ENCODE results near the gene TXNDC2. TPM values are rescaled to one million over a fixed set of nuclear protein-coding genes. Genes with fewer than 3 reads are reported as not detected.

Gene TXNDC2
- total RNA-seq, 1 donor from 2014 or later, result 0.49 TPM

GRCh38 chr18:9878095-9878494 is 7.7 kb upstream of the TXNDC2 start:
- no peaks in the 10 kb centered on the region for H3K36me3 ChIP-seq
- H3K4me1 ChIP-seq, result peaks cover 13% of the 10 kb centered on the region
- no peak for DNase-seq (ENCODE audit: extremely low spot score in 2 of 2)
- no peak overlapping the region for H3K4me3 ChIP-seq
- TF ChIP-seq CTCF (IDR thresholded peaks at IDR 0.05) (no peak), POLR2A (IDR thresholded peaks at IDR 0.05) (no peak), POLR2AphosphoS5 (IDR thresholded peaks at IDR 0.05; ENCODE audit: insufficient read depth in 1 of 2, low read depth in 1 of 2) (no peak)
- intact Hi-C loops (cut with DNase I), result no loop called here
- H3K27me3 ChIP-seq, result no peaks in the 10 kb centered on the region
- H3K27ac ChIP-seq, result no peak overlapping the region
- H3K9me3 ChIP-seq, result no peaks in the 10 kb centered on the region

GRCh38 chr18:9878783-9879242 is 7.0 kb upstream of the TXNDC2 start:
- Histone ChIP-seq H3K4me1 (peaks cover 13% of the 10 kb centered on the region), H3K27me3 (no peaks in the 10 kb centered on the region), H3K4me3 (no peak overlapping the region), H3K27ac (no peak overlapping the region), H3K36me3 (no peaks in the 10 kb centered on the region), H3K9me3 (no peaks in the 10 kb centered on the region)
- DNase-seq (ENCODE audit: extremely low spot score in 2 of 2), result no peak
- intact Hi-C loops (cut with DNase I), result no loop called here
- no peak for TF ChIP-seq POLR2AphosphoS5 (IDR thresholded peaks at IDR 0.05; ENCODE audit: insufficient read depth in 1 of 2, low read depth in 1 of 2)
- TF ChIP-seq CTCF (IDR thresholded peaks at IDR 0.05), result no peak
- no peak for TF ChIP-seq POLR2A (IDR thresholded peaks at IDR 0.05)

GRCh38 chr18:9884090-9884489 is 1.7 kb upstream of the TXNDC2 start:
- no peaks in the 10 kb centered on the region for H3K27me3 ChIP-seq
- no peak for TF ChIP-seq POLR2AphosphoS5 (IDR thresholded peaks at IDR 0.05; ENCODE audit: insufficient read depth in 1 of 2, low read depth in 1 of 2)
- no peak for TF ChIP-seq CTCF (IDR thresholded peaks at IDR 0.05)
- no peak for TF ChIP-seq POLR2A (IDR thresholded peaks at IDR 0.05)
- no peaks in the 10 kb centered on the region for H3K9me3 ChIP-seq
- H3K36me3 ChIP-seq, result no peaks in the 10 kb centered on the region
- DNase-seq (ENCODE audit: extremely low spot score in 2 of 2), result no peak
- H3K27ac ChIP-seq, result no peak overlapping the region
- no peaks in the 10 kb centered on the region for H3K4me1 ChIP-seq
- intact Hi-C loops (cut with DNase I), result no loop called here
- no peak overlapping the region for H3K4me3 ChIP-seq

GRCh38 chr18:9884532-9885140 is 1.1 kb upstream of the TXNDC2 start:
- Histone ChIP-seq H3K36me3 (no peaks in the 10 kb centered on the region), H3K27me3 (no peaks in the 10 kb centered on the region), H3K4me3 (no peak overlapping the region), H3K4me1 (no peaks in the 10 kb centered on the region), H3K9me3 (no peaks in the 10 kb centered on the region), H3K27ac (no peak overlapping the region)
- TF ChIP-seq POLR2A (IDR thresholded peaks at IDR 0.05), result no peak
- TF ChIP-seq CTCF (IDR thresholded peaks at IDR 0.05), result no peak
- TF ChIP-seq POLR2AphosphoS5 (IDR thresholded peaks at IDR 0.05; ENCODE audit: insufficient read depth in 1 of 2, low read depth in 1 of 2), result no peak
- no peak for DNase-seq (ENCODE audit: extremely low spot score in 2 of 2)
- intact Hi-C loops (cut with DNase I), result no loop called here

- Histone ChIP-seq H3K27ac (no peak overlapping the region), H3K9me3 (no peaks in the 10 kb centered on the region), H3K4me1 (no peaks in the 10 kb centered on the region), H3K36me3 (no peaks in the 10 kb centered on the region), H3K4me3 (no peak overlapping the region), H3K27me3 (no peaks in the 10 kb centered on the region)
- no peak for DNase-seq (ENCODE audit: extremely low spot score in 2 of 2)
- no peak for TF ChIP-seq CTCF (IDR thresholded peaks at IDR 0.05)
- TF ChIP-seq POLR2AphosphoS5 (IDR thresholded peaks at IDR 0.05; ENCODE audit: insufficient read depth in 1 of 2, low read depth in 1 of 2), result no peak
- no peak for TF ChIP-seq POLR2A (IDR thresholded peaks at IDR 0.05)
- intact Hi-C loops (cut with DNase I), result no loop called here
Measured at GRCh38 chr18:9886005-9886348, 204 bp downstream of the TXNDC2 start.
